Vagina (tissue), 2 donors: ENCODE measurements around the gene HOXB9.

ENCODE experiments used
- CTCF ChIP-seq, 3 experiments: fragments of 450-650 bp in 2 of 3; fragments of 200-600 bp in 1 of 3; sonication (generic) in 1 of 3; IDR thresholded peaks; one replicate each; pipeline ENCODE4 v1.5.1; 2017 to 2019; ENCODE audit warnings: antibody characterized with exemption in 3 of 3, mild to moderate bottlenecking in 2 of 3, moderate library complexity in 2 of 3
- POLR2A ChIP-seq, 2 donors: fragments of 450-650 bp; IDR thresholded peaks; one replicate each; pipeline ENCODE4 v1.6.1; 2017; ENCODE audit warnings: antibody characterized with exemption in 2 of 2, mild to moderate bottlenecking in 2 of 2, moderate library complexity in 2 of 2
- POLR2AphosphoS5 ChIP-seq, 2 donors: sonication (generic); formaldehyde crosslinking; IDR thresholded peaks; one replicate each; pipeline ENCODE4 v1.9.0; 2017; ENCODE audit warnings: antibody characterized with exemption in 2 of 2, mild to moderate bottlenecking in 2 of 2, low read depth in 1 of 2; ENCODE audit not compliant: insufficient read depth in 1 of 2

DNA sequence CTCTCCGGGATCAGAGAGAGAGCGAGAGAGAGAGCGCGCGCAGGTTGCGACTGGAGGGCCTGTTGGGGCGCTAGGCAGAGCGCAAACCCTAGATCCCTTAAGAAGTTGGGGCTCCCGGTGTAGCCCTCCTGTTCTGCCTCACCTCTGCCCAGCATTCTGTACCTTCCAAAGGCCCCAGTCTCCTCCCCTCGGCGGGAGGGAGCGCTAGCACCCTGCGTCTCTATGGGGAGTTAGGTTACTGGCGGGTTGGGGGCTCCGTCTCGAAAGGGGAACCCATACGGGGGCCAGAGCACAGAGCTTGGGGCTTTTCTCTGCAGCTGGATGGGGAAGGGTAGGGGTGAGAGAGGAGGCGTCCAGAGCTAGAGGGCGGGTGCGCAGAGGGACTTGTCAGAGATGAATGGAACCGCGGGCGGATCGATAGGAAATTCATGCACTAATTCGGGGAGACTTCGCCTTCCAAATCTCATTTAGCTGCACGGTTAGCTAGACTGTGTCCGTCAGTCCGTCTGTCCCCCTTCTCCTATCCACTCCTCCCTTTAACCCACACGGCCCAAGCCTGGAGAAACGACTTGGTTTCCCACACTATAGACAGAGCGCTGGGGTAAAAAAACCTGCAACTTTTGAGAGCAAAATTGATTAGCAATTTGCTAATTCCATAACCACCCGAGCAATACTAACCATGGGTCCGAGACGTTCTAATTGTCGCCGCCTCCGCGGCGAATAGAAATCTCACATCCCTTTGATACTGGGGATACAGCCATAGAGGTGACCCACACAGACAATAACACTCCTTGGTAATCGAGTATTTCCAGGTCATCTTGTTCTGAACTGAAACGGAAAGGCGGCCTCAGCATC is 47.3 kb downstream of the HOXB9 start:
- TF ChIP-seq CTCF (IDR thresholded peaks at IDR 0.05) (no peak), POLR2A (IDR thresholded peaks at IDR 0.05) (no peak), POLR2AphosphoS5 (IDR thresholded peaks at IDR 0.05; ENCODE audit: insufficient read depth in 1 of 2, low read depth in 1 of 2) (no peak)
